Right ventricle myocardium superior (tissue), 1 donor: ENCODE results near the gene KCNK17. TPM values are rescaled to one million over a fixed set of nuclear protein-coding genes. Genes with fewer than 3 reads are reported as not detected.

Source experiments
- ATAC-seq: fragments of 200-7000 bp; cut with Tn5 transposase; one replicate; pipeline ENCODE4 v1.9.1; 2020; ENCODE audit warnings: mild to moderate bottlenecking; ENCODE audit not compliant: poor library complexity
- DNase-seq: peaks from one replicate; pipeline ENCODE4 v3.0.0-alpha.2; 2020
- intact Hi-C: fragments of 100-400 bp; cut with DNase I; formaldehyde crosslinking; loops from one replicate; pipeline ENCODE4 v1.11.2; 2022
- total RNA-seq: library from RNA; stranded (reverse); fragmentation: NEBNext Ultra II Directional; extraction: Animal tissue kit (Norgen Biotek cat#: 25700); gene quantifications from one replicate; pipeline ENCODE4 v1.2.1, GENCODE V29; 2021
- donor health status: DM: no; HTN: yes; CAD: no; lungs with severe emphysema.

The KCNK17 gene
- total RNA-seq, 1 donor from 2014 or later, result not detected

DNA sequence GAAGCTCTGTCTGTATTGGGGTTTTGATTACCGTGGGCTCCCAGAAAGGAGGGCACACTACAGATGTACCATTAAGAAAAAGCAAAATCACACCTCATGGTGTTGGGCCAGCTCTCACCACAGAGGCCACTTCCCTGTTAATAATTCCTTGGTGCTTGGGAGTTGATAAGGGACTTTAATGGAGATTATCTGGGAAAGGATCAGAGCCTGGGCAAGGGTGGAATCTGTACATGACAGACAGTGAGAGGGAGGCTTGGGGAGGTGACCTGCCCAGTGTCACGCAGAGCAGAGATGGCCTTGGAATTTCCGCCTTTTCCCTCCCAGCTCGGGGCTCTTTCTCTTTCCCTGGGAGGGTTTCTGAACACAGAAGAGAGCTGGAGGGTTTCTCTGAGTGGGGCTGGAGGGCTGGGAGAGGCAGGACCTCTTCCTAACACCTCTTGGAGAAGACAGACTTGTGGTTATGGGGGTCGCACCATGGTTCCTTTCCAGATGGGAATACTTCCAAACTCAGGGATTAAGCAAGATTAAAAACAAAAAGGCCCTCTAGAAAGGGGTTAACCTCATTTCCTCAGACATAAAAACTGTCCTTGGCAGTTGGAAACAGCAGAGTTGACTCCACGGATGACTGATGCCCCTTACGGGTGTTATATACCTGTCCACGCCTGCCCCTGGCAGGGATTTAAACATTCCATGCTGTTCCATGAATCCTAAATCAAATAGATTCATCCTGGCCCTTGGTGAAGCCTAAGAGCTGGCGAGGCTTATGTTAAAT, 25.1 kb upstream of the KCNK17 start:
- DNase-seq (no peak), ATAC-seq (no peak)
- intact Hi-C loops, result no loop called here

DNA sequence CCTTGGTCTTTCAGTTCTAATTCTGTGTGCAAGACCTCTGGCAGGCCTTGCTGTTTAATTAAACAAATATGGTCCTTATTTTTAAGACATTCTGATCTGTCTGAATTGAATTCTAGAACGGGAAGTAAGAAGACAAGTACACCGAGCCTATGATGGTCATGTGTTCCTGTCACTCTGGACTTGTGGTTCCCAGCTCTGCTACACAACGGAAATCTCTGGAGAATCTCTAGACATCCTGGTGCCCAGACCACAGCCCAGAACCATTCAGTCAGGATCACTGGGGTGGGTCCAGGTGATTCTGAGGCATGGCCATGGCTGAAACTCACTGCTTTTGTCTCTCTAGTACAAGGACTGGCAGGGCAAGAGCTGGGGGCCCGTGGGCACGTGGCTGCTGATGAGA, 24.2 kb upstream of the KCNK17 start:
- DNase-seq (no peak), ATAC-seq (no peak)
- intact Hi-C loops, result no loop called here

DNA sequence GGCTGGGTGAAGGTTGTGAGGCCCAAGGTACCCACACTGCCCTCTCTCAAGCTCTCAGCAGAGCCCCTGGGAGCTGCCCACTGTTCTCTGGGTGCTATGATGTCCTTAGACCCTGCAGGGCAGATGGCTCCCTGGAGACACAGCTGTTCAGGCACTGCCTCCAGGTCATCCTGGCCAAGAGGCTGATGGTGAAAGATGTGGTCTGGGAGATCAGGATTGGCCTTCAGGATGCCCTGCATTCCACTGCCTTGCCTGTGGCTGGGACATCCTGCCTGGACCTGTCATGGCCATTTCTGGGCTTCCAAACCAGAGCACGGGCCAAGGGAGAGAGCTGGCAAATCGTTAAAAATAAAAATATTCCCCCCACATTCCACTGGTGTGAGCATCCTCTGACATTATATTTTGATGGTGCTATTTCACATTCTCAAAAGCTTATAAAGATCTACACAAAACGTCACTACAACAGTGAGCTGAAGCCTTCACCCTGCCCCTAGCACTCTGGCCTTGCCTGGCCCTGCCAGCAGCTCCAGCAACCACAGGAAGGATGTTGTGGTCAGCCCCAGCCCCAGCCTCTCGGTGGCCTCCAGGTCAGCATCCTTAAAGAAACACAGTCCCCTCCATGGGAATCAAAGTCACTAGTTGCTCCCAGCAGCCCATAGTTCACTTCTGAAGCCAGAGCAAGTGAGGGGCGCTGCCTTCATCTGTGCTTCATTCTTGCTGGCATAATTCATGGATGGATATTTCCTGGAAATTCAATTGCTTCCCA, 21.7 kb upstream of the KCNK17 start:
- intact Hi-C loops, result no loop called here
- ATAC-seq, result no peak
- DNase-seq, result peak; percentile 52

DNA sequence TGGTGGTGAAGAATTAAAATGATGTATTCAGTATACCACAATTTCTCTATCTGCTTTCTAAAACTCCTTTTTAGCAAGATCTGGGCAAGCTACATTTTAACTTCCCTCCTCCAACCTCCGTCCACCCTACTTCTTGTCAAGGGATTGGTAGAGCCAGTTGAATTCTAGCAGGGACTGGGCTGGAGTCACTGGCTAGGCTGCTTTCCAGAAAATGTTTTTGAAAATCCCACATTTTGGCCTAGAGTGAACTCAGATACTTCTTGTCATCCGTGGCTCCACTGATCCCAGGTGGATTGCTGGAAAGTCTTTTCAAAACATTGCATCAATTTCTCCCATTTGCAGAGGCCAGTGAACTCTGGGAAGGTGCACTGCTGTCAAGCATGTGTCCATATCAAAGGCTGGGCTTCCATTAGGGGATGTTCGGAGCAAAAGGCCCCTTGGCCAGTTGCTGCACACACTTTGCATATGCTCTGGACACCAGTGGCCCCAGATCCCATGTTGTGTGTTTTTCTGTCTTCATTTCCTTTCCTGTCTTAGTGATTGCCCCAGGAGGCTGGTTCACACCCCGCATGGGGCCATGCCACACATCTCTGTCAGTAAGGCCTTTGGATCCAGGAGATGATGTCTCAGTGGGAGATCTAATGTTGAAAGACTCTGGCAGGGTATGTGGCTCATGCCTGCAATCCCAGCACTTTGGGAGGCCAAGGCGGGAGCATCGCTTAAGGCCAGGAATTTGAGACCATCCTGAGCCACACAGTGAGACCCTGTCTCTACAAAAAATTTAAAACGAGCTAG, 19.6 kb upstream of the KCNK17 start:
- intact Hi-C loops, result no loop called here
- ATAC-seq (no peak), DNase-seq (no peak)

DNA sequence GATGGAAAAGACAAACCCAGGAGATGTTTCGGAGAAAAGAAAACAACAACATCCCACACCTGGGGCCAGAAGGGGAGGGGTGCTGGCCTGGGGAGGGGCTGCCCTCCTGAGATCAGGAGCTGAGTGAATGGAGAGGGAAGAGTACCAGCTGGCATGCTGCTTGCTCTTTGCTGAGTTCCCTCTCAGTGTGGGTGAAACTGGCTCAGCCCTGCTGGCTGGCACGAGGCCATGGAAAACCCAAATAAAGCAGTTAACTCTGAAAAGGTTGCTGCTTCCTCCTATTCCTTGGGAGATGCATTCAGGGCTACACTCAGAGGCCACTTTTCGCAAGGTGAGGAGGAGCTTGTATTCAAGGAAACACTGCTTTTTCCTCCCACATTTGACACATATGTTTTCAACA, 16.3 kb upstream of the KCNK17 start:
- ATAC-seq, result peak; percentile 52
- DNase-seq, result peak; percentile 52
- intact Hi-C loops, result no loop called here

DNA sequence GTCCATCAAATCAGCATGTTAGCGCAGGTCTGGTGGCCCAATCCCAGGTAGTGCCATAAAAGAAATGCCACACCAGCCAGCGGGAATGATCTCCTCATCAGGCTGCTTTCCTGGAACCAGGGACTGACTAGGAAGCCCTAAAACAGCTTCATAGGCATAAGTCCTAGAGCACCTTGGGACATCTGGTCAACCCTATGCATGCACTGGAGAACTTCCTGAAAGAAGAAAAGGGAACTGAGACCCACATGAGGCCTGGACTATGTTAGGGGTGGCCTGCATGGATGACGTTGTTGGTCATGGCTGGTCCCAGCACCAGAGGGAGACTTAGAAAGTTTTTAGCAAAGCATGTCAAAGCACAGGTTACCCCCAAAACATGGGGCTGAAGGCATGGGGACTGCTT, 15.8 kb upstream of the KCNK17 start:
- intact Hi-C loops, result no loop called here
- ATAC-seq, result peak; percentile 66

DNA sequence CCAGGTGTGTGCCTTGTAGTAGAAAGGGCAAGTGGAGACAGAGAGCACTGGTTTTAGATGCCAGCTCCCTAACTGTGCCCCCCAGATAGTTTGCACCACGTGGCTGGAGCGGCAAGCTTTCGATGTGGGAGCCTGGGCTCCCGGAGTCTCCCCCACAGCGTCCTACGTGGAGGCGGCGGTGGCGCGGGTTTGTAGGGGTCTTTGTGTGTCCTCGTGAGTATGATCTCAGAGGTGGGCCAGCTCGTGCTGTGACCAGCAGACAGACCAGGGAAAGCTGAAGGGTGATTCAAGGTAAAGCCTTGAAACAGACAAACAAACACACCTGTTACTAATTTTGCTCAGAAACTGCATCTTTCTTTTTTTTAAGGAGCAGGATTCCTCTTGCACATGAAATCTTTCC, 13.8 kb upstream of the KCNK17 start:
- intact Hi-C loops, result no loop called here
- no peak for ATAC-seq
- no peak for DNase-seq

More for the DNA sequence above, 15.8 kb upstream of the KCNK17 start:
- DNase-seq, result no peak

DNA sequence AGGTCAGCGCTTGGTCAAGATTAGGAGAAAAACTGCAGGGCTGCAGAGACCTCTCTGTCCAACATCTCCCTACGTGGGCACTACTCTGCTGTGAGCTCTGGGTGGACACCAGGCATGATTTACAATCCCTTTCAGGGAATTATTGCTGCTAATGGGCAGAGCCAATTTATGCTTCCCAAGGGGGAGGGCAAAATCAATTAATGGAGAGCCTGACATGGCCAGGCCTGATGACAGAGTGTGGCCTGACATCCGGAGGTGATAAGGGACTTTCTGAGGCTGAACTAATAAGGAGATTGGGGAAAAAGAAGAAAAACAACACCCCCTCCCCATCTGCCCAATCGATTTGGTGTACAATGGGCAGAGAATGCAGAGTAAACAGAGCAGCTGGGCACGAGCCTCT, 13.3 kb upstream of the KCNK17 start:
- DNase-seq (no peak), ATAC-seq (no peak)
- intact Hi-C loops, result no loop called here

DNA sequence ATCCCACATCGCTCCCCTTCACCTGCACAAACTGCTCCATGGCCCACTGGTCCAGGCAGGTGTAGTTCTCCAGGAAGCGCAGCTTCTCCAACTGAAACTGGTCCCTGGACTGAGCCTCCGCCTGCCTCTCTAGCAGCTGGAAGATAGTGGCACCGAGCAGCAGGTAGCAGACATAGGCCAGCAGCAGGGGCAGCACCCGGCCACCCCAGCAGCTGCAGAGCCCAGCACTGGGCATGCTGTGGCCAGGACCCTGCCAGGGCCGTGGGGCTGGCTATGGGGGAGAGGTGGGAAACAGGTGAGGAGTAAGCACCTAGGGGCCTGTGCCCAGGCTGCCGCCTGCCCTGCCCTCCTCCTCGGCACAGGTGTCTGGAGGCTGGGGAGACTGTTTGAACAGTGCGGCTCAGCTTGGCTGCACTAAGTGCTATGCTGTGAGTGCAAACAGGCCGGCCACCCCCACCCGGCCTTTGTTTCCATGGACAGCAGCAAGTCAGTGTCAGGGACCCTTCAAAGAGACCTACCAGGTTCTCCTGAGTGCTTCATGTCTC, 8.2 kb upstream of the KCNK17 start, which contains the start of gene KCNK16:
TSS of gene KCNK16 (minus strand) at position 397 of the 545 bp plus-strand sequence. CDS start at position 235, 162 bp downstream.
- ATAC-seq (no peak), DNase-seq (no peak)
- intact Hi-C loops, result no loop called here

DNA sequence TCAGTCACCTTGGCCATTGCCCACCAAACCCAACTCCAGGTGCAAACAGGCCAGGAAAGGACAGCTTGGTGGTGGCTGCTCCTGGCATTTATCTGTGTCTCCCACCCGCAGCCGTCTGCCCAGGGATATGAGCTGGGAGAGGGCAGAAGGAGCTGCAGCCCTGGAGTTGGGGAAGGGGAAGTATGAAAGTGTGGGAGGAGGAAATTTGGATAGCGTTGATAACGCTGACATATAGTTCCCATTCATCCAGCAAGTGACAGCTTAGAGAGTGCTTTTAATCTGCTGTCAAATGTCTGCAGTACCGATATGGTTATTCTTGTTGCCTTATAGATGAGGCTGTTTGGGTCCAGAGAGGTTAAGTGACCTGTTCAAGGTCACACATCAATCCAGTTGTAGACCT, 7.5 kb upstream of the KCNK17 start:
- intact Hi-C loops, result no loop called here
- ATAC-seq (no peak), DNase-seq (no peak)

DNA sequence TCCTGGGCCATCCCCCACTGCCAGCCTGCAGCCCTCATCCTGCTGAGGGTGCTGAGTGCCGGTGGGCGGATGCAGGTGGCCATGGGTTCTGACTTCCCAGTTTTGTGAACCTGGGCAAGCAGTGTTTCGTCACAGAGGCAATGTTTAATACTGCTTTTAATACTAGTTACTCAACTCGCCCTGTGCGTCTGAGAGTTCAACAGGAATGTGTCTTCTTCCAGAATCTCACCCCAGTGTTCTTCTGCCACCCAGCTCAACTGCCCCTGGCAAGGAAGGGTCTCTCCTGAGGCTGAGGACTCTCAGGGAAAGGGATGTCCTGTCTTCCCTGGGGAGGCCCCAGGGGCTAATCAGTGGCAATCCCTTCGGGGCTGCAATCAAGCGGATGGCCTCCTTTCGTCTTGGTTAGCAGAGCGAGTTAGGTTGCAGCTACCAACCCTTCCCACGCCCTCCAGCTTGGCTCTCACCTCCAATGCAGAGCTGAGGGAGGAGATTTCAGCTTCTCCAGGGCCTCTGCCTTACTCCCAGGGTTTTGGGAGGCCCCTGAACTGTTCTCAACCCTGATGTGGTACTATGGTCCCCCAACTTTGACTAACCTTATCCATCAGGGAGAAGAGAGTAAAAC, 6.3 kb upstream of the KCNK17 start:
- intact Hi-C loops, result no loop called here
- ATAC-seq (no peak), DNase-seq (no peak)

DNA sequence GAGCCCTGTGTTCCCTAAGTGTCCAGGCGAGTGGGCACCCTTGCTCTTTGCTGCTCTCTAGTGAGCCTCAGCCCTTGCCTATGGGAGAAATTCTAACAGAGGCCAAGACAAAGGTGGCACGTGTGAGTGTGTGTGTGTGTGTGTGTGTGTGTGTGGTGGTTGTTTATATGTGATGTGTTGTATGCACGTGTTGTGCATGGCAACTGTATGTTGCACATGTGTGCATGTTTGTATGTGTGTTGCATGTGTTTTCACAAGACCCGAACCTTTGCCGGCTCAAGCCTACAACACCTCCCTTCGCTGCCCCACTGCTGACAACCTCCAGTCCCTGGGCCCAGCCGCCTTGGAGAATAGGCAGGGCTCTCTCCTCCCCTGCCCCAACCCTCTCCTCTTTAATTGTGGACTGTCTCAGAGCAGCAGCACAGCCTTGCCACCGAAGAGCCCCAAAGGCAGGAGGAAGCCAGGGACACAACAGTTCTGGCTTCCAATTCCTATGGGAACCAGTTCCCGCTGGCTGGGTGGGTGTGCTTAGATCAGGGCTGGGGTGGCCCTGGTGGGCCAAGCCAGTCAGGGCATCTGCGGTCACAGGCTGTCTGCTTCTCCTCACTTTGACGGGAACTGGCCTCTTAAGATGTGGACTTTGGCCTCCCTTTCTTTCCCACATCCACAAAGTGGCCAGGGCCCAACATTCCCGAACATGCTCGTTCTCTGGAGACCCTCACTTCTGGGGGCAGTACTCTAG, 5.6 kb upstream of the KCNK17 start:
- no peak for DNase-seq
- intact Hi-C loops, result no loop called here
- ATAC-seq, result no peak

DNA sequence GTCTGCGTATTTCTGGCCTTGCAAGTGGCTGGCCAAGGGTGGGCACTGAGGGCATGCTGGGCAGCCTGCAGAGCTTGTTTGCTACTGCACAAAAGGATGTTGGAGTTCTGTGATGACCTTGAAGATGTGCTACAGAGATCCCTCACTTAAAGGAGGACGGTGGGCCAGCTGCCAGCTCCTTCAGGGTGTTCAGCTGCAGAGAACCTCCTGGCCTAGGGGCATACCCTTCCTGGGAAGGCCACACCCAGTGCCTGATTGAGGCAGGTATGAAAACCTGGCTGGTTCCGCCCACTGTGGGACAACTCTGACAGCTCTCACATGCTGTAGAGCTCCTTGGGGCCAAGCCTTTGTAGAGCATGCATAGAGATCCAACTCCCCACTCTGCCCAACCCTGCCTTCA, 3.0 kb upstream of the KCNK17 start:
- ATAC-seq (no peak), DNase-seq (no peak)
- intact Hi-C loops, result no loop called here

DNA sequence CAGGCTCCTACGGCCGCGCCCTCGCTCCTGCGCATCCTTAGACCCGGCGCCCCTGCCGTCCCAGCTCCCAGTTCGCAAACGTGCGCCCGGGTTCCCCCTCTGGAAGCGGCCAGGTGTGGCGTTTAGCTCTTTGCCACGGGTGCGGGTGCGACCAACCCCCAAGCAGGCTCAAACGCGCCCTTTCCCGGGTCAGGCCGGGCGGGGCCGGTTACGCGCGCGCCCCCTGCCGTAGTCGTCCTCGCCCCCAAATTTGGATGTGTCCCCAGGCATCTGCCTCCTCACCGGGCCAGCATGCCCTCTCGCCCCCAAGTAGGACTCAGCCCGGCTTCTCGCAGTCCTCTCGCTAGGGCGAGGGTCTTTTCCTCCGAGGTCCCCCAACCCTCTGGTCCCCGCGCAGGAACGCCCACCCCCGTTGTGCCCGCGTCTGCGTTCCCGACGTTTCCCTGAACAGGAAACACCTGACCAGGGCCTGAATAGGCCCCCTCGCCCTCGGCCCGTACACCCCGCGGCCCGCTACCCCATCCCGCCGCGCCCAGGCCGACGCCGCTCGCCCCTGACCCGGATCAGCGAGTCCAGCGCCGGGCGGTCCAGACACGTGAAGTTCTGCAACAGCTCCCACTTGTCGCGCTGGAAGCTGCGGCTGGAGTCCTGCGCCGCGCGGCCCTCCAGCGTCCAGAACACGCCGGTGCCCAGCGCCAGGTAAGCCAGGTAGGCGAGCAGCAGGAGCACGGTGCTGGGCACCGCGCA, 520 bp downstream of the KCNK17 start:
- intact Hi-C loops, result no loop called here
- ATAC-seq (peak; percentile 18), DNase-seq (no peak)

DNA sequence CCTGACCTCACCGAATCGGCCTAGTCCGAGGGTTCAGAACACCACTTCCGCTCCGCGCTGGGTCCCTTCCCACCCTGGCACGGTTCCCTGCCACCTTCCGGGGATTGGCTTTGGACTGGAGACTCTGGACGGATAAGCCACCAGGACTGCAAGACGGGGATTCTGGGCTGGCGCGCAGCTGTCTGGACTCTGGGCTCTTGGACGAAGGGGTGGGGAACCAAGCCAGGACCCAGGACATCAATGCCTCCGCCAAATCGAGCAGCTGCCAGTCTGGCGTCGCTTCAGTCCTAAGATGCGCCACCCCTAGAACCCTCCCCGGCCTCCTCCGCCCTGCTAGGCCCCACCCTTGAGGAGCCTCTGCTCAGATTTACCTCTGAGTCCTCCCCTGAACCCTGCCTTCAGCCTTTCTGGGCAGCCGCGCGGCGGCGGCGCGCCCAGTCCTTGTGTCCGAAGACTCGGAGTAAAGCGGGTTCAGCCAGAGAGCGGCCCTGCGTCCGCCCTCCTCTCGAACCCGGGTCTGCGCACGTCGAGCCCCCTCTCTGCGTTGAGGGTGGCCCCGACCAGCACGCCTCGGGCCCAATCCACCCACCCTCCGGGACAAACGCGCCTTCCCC, 1.2 kb downstream of the KCNK17 start:
- ATAC-seq (no peak), DNase-seq (peak; percentile 54)
- intact Hi-C loops, result no loop called here

DNA sequence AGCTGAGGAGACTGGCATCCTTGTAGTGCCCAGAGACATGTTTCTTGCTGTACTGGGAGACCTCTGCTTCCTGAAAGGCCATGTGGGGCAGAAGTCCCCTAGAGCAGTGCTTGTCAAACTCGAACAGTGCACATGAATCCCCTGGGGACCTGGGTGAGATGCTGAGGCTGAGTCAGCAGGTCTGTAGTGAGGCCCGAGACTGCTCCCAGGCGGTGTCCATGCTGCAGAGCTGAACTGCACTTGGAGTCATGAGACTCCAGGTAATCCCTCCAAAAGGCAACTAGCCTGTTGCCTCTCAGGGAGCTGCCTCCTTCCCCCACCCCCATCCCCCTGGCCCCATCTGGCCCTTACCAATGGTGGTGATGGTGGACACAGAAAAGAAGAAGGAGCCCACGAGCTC, 3.7 kb downstream of the KCNK17 start:
- ATAC-seq, result no peak
- no peak for DNase-seq
- intact Hi-C loops, result no loop called here

DNA sequence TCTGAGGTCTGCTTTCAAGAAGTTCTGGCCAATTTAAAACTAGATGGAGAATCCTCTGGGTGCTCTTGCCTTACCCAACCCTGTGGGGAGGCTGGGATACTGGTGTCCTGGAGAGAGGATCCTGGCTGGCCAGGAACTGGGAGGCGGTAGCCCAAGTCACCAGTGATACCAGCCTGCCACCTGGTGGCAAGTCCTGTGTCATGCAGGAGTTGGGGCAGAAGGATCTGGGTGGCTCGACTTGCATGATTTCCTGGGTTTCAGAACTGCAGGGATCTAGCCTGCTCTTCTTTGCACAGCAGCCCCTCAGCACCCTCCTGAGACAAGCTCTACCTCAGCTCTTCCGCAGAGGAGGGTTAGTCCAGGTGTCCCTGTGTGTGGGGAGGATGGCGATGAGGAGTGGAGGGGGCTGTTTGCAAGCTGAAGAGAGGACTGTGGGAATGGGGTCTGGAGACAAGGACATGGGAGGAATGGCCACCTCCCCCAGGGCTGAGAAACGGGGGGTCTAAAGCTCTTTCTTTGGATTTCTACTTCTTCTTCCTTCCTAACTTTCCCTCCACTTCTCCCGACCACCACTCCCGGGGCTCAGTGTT, 4.2 kb downstream of the KCNK17 start:
- DNase-seq (peak; percentile 80), ATAC-seq (peak; percentile 89)
- intact Hi-C loops, result loop anchor here (5.0 kb wide), 1 partner anchor 438 kb away; no protein-coding TSS in a partner anchor
